RPMI7951 (cell line): ENCODE results near the gene RUSC2. TPM values are rescaled to one million over a fixed set of nuclear protein-coding genes. Genes with fewer than 3 reads are reported as not detected.
"Not testable (repeated sequence)": the region's sequence is repeated elsewhere in the genome, so short reads cannot be mapped to it uniquely, and the experiment has no call there.

Experiments
- DNase-seq: peaks from one replicate; pipeline ENCODE4 v3.0.0-alpha.2; 2012; ENCODE audit warnings: low read depth
- total RNA-seq: library from RNA; depleted of rRNA; stranded (reverse); fragments of >200 nt; shearing (Covaris generic); gene quantifications from 2 replicates; pipeline ENCODE4 v1.2.3, GENCODE V29; 2014

RUSC2 gene
- total RNA-seq, 1 experiment from 2014 or later: 6.4 TPM

DNA sequence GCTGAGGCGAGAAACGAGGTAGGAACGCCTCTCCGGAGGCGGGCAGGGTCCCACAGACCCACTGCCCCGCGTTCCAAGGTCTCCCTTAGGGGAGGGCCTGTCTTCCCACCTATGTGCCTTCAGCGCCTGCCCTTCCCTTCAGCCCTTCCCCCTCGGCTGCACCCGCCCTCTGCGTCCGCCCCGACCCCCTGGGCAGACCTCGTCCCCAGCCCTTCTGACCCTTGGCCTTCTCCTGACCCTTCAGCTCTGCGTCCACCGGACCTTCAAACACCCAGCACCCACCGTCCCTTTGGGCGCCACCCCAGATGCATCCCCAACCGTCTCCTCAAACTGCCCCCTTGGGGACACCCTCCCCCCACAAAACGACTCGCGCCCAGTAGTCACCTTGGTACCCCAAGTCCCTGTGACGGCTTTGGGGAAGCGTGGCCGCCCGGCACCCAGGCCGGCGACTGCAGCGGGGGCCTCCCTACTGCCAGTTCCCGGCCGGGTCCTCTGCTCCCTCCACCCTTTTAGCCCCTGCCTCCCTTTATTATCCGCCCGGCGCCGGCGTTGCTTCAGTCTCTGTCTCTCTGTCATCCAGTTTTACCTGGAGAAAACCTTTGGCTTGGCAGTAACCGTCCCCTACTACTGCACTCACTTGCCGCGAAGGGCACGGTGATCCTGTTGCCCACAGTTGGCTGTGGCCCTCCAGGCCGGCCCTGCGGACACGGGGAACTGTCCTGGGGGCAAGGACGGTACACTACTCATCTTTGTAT is 421 bp downstream of the RUSC2 start:
- DNase-seq: no peak

DNA sequence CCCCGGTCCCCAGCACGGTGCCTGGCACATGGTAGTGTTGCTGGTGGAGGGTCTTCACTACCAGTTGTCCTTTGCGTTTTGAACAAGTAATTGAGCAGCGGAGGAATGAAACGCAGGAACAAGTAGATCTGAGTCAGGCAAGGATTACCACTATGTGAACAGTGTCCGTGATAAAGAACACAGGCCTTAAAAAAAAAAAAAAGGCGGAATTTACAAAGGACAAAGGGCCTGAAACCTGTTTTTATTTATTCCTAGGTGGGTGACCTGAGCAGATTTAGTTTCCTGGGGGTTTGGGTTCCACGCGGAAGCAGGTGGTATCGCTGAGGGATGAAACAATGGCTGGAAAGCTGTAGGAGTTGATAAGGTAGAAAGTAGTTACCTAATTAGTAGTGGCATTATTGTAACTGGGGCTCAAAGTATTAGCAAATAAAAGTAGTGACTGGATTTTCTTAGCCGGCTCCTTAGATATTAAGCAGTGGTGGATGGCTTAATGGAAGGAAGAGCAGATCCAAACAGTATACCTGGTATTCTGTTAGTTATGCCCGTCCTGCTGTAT is 1.1 kb downstream of the RUSC2 start:
- DNase-seq: peak; percentile 32

DNA sequence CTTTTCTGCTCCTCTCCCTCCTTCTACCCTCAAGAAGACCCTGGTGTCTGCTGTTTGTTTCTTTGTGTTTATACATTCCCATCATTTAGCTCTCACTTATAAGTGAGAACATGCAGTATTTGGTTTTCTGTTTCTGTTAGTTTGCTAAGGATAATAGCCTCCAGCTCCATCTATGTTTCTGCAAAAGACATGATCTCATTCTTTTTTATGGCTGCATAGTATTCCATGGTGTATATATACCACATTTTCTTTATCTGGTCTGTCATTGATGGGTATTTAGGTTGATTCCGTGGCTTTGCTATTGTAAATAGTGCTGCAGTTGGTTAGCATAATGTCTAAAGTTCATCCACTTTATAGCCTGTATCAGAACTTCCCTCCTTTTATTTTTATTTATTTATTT is 3.2 kb downstream of the RUSC2 start:
- not testable (repeated sequence) for DNase-seq

DNA sequence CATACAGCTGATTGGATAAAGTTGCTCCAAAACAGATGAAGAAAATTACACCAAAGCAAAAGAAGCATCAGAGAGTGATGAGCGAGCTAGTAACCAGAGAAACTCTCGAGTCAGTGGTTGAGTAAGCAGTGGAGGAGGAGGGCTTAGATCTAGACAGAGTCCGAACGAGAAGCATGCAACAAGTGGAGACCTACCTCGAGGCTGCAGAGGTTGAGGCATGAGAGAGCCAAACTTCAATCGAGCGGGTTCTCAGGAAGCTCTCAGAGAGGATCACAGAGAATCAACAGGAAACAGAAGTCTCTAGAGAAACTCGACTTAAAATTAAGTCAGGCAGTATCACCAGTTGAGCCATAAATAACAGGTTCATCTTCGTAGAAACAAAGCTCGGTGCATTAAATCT is 6.1 kb downstream of the RUSC2 start:
- DNase-seq: no peak

DNA sequence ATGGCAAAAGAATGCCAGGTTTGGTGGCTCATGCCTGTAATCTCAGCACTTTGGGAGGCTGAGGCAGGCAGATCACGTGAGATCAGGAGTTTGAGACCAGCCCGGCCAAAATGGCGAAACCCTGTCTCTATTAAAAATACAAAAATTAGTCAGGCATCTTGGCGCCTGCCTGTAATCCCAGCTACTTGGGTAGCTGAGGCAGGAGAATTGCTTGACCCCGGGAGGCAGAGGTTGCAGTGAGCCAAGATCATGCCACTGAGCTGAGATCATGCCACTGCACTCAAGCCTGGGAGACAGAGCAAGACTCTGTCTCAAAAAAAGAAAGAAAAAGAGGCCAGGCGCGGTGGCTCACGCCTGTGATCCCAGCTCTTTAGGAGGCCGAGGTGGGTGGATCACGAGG is 8.3 kb downstream of the RUSC2 start:
- DNase-seq: not testable (repeated sequence)

DNA sequence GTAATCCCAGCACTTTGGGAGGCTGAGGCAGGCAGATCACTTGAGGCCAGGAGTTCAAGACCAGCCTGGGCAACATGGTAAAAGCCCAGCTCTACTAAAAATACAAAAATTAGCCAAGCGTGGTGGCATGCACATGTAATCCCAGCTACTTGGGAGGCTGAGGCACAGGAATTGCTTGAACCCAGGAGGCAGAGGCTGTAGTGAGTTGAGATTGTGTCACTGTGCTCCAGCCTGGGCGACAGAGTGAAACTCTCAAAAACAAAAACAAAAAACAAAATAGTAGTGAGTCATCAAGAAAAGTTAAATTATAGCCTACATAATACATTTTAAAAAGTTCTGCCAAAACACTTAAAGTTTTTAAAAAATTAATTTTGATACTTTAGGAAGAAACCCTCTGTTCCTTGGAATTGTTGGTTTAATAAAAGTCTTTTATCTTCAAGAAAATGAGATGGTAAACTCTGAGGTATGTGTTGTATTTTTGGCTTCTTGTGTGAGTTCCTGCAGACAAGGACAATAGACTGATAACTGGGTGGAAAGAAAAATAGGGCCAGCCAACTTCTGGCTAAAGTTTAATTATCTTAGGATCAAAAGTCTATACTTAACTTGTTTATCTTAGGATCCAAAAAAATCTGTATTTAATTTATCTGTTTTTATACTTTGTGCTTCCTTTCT is 9.3 kb downstream of the RUSC2 start:
- no peak for DNase-seq

DNA sequence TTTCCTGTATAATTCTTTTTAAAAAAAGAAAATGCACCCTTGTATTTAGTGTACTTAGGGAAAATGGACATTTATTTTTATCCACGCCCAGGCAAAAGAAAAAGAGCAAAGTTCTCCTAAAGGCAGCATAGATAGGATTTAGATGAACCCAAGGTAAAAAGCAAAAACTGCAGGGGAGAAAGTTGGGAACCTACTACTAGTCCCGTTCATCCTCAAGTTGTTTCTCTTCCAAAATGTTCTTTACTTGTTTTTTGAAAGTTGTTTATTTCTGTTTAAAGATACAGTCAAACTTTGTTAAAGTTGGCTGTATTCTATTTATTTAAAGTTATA is 9.8 kb downstream of the RUSC2 start:
- no peak for DNase-seq

DNA sequence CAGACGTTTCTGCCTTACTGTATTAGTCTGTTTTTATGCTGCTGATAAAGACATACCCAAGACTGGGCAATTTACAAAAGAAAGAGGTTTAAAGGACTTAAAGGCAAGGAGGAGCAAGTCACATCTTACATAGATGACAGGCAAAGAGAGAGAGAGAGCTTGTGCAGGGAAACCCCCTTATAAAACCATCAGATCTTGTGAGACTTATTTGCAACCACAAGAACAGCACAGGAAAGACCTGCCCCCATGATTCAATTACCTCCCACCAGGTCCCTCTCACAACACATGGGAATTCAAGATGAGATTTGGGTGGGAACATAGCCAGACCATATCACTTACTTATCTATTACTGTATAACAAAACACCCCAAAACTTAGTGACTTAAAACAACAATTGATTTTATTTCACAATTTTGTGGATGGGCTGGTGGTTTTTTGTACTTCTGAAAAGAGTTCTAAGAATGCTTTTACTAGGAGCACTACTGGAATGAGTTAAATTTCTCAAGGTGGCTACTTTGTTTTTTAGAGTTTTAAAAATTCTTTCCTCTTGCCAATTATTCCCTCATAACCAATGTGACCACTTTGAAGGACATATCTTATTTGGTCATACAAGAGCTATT is 10.3 kb downstream of the RUSC2 start:
- DNase-seq: no peak

DNA sequence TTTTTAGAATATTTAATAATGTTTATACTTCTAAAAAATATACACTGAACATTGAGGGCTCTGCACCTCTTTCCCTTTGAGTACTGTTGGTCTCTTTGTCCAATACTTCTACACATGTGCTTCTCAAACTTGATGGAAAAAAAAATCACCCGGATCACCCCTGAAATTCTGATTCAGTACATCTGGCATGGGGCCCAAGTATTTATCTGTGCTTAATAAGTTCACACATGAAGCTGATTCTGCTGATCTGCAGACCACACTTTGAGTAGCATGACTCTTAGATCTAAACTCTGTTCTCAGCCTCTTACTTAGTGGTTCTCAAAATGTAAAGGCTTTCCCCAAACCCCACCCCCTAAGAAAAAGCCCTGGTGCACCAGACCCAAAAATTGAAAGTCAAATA is 12.0 kb downstream of the RUSC2 start:
- no peak for DNase-seq

DNA sequence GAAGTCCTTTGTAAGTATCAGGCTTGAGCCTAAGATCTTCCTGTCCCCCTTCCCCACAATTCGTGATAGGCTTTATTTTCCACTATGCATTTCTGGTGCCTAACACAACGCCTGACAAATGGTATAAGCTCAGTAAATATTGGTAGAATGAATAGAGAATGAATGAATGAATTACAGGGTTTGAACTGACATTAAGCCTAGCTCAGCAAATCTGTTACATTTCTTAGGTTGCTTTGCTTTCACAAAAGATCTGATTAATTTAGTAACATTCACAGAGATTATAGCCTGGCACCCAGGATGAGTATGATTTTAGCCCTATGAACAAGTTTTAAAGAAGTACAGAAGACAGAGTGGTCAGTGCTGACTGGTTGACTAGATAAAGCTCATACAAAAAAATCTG is 16.4 kb downstream of the RUSC2 start:
- no peak for DNase-seq

DNA sequence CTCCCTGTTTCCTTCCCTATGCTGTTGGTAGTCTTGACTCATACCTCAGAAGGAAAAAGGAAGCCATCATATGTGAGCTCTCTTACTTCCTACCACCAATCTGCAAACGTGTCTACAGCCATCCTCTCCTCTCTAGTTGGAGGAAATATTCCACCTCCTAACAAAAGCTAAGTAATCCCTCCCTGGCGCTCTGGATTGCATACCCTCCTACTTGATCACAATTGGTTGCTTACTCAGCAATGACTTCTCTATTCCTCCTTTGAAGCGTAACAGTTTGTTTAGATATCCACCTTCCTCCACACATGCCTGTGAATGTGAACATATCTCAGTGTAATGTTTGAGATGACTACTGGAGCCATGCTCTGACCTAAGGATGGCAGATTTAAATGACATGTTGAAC is 18.2 kb downstream of the RUSC2 start:
- DNase-seq: no peak

DNA sequence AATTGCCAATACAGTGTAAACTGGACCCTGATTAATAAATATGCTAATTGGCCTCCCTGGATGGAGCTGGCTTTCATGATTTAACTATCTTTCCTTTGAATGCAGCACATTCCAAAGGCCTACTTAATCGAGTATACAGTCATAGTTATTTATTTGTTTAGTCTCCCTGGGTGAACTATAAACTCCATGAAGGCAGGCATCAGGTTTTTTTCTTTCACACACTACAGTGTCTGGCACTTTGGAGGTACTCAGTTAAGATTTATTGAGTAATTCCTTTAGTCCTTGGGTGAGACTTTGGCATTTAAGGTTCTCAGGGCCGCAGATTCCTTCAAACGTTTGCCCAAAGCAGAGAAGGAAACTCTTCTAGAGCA is 20.5 kb downstream of the RUSC2 start:
- DNase-seq: no peak

DNA sequence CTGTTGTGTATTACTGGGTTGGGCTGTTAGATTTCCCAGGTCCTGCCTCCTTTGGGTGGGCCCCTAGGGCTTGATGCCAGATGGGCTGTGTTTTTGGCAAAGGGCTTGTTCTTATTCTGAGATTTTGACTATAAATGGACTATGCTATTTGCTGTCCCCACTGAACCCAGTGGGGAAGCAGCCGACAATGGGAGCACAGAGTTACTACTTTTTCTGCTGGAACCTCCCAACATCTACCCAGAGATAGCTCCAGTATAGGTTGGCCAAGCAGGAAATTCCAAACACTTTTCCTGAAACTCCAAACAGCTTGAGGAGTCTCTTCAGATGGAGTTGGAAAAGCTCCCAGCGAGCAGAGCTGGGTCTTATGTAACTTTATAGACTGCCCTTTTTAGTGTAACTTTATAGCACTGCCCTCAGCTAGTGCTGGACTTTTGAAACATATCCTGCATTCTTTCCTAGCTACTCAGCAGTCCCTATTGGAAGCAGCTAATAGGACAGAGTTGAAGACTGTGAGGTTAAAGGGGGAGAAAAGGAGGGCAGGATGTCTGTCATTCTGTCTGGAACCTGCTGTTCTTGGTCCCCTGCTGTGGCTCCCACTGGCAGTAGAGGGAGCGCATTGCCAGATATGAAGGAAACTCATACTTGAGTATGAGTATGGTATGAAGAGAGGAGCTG is 21.0 kb downstream of the RUSC2 start:
- DNase-seq: peak; percentile 95

DNA sequence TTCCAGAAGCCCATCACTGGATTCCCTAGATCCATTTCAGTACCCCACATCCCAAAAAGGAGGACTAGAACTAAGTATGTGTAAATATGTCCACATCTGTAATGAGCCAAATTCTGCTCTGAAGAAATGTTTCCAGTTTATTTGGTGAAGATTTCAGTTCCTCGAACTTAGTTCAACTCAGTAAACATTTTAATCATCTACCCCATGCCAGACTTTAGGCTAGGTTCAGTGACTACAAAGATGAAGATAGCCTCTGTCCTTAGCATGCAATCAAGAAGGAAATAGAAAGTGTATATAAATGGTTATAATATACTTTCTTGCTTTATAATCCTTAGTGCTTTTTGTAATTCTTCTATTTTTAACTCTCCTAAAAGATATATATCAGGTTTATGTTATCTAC is 21.5 kb downstream of the RUSC2 start:
- no peak for DNase-seq

DNA sequence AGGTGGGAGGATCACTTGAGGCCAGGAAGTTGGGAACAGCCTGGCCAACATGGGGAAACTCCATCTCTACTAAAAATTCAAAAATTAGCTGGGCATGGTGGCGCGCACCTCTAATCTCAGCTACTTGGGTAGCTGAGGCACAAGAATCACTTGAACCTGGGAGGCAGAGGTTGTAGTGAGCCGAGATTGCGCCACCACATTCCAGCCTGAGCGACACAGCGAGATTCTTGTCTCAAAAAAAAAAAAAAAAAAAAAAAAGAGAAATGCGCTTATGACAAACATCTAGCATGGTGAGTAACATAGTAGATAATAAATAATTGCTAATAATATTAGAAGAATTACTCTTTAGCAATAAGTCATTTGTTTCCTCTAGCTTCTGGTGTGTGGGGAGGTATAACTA is 25.9 kb downstream of the RUSC2 start:
- DNase-seq: no peak

DNA sequence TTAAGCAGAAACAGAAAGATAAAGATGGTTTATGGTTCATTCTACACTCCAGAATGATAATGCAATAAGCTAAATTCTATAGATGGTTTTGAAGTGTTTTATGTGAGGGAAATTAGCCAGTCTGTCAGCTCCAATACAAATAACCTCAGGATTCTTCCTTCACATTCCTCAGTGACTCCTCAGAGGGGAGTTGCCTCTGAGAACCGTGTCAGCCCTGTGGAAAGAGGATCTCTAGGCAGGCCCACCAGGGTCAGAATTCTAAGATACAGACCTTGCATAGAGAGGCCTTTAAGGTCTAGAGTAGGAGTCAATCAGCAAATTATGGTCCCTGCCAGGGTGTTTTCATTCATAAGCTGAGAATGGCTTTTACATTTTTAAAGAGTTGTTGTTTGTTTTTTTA is 26.6 kb downstream of the RUSC2 start:
- peak; percentile 70 for DNase-seq

DNA sequence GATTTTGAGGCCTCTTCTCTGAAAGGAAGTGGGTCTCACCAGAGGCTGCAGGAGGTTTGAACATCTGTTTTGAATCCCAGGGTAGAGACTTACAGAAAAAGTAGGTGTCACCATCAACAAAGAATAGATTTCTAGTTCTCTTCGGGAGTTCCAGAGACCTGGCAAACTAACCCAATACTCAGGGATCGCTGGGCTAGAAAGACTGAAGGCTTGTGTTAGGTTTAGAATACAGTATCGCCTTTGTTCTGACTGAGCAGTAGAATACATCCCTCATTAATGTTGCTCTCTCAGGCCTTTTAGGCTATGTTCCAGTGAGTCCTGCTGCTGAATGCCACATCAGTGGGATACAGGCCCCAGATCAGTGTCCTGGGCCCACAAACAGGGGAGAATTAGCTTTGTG is 27.2 kb downstream of the RUSC2 start:
- DNase-seq: peak; percentile 58

DNA sequence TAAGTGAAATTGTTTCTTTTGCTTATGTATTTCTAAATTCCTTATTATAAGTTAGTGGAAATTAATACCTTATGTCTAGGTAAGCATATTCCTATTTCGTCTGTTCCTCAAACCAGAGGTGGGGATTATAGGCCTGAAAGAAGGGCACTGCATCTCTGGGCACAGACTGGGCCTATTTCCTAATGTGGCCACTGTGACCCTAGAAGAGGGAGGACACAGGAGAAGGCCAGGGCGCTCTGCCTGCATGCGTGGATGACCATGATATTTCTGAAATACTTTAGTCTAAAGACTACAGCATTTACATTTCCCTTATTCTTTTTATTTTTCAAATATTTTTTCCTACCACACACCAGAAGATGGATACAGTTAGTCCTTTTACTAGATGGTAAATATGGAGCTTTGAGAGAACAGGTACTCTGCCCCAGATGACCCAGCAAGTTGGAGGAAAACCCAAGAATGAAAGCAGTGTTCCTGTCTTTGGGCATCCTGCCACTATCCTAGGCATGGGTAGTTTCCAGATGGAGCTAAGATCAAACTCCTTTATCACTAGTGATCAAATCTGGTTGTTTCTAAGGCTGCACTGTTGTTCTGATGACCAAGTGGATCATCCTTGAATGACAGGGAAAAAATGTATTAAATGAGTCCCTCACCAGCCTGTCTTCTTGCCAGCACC is 27.8 kb downstream of the RUSC2 start:
- DNase-seq: no peak

DNA sequence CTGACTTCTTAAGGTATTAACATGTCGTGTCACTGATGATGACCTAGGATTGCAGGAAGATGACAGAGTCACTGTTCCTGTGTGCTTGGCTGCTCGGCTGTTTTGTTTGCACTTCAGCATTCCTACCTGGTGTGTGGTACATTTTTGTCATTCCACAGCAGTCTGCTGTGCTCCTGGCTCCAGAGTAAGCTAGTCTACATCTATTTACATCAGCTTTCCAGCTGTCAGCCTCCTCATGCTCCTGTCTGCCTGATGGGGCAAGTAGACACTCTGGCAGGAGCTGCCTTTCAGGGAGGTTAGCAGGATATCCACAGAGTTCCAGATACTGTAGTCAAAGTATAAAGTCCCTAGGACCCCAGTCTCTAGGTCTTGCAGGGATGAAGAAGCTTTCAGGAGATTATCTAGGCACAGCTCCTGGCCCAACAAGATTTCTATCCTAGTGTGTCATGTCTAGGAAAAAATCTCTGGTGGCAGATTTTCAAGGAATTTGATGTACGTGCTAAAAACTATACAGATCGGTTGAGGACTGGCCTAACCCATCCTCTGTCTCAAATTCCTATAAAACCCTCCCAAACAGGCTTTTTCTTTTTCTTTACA is 28.4 kb downstream of the RUSC2 start:
- peak; percentile 85 for DNase-seq

DNA sequence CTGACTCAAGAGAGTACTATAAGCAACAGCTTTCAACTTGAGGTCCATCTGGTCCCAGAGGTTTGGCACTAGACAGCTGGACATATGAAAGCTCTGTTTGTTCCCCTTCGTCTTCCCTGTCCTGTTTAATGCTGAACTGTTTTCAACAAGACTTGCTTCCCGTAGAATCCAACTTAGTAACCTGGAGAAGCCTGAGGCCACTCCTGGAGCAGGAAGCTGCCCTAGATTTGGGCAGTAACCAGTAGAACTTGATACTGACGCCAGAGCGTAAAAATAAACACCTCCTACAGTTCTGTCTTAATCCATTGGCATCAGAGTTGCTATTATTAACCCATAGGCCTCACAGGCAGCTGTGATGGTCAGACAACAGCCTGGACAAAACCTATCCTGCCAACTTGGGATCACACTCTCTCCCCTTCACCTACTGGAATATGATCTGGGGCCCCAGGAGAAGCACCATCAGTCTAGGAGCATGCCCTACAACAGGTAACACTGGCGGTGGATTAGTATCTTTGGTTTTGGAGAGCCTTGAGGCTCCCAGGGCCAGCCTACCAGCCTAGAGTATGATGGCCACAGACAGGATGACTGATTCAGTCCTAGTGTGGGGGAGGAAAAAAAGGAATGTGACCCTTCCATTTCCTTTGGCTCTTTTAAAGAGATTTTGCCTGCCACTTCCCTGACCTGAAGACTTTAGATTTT is 29.2 kb downstream of the RUSC2 start:
- DNase-seq: peak; percentile 68
